GM23338 (cell line): Measurements from ENCODE around the gene DBNL. TPM values are rescaled to one million over a fixed set of nuclear protein-coding genes. Genes with fewer than 3 reads are reported as not detected.

Experiments used
- ATAC-seq: fragments of 200-7000 bp; cut with Tn5 transposase; 3 replicates; pipeline ENCODE4 v1.9.1; 2020
- DNase-seq: peaks from one replicate; pipeline ENCODE4 v3.0.0-alpha.2; 2015; ENCODE audit warnings: low spot score
- H2AFZ ChIP-seq: fragments of 200-600 bp; sonication (generic); 2 replicates; pipeline ENCODE4 v1.8.0; 2016; ENCODE audit warnings: antibody characterized with exemption, mild to moderate bottlenecking, moderate library complexity
- H3F3A ChIP-seq: fragments of 200-600 bp; sonication (generic); replicated peaks from 2 replicates; pipeline ENCODE4 v1.8.0; 2017; ENCODE audit warnings: antibody characterized with exemption, mixed run types, low read depth
- H3K27ac ChIP-seq: fragments of 200-600 bp; sonication (generic); 2 replicates; pipeline ENCODE4 v1.6.1; 2016; ENCODE audit warnings: low read depth
- H3K27me3 ChIP-seq: fragments of 200-600 bp; sonication (generic); 2 replicates; pipeline ENCODE4 v1.8.0; 2016; ENCODE audit warnings: mild to moderate bottlenecking, mixed run types, moderate library complexity; ENCODE audit not compliant: insufficient read depth
- H3K36me3 ChIP-seq: fragments of 200-600 bp; sonication (generic); 2 replicates; pipeline ENCODE4 v1.8.0; 2016; ENCODE audit warnings: mild to moderate bottlenecking; ENCODE audit not compliant: insufficient read depth
- H3K4me1 ChIP-seq: fragments of 200-600 bp; sonication (generic); 2 replicates; pipeline ENCODE4 v1.8.0; 2016; ENCODE audit warnings: mild to moderate bottlenecking, moderate library complexity; ENCODE audit not compliant: insufficient read depth
- H3K4me2 ChIP-seq: fragments of 200-600 bp; sonication (generic); 2 replicates; pipeline ENCODE4 v1.7.1; 2017; ENCODE audit warnings: mixed run types
- H3K4me3 ChIP-seq: fragments of 200-600 bp; sonication (generic); 2 replicates; pipeline ENCODE4 v1.6.1; 2016; ENCODE audit warnings: mixed run types
- H3K79me2 ChIP-seq: fragments of 200-600 bp; sonication (generic); replicated peaks from 2 replicates; pipeline ENCODE4 v1.8.0; 2017; ENCODE audit warnings: mild to moderate bottlenecking; ENCODE audit not compliant: insufficient read depth
- H3K9me2 ChIP-seq: fragments of 200-600 bp; sonication (generic); 2 replicates; pipeline ENCODE4 v1.8.0; 2017; ENCODE audit not compliant: insufficient read depth
- H4K20me1 ChIP-seq: fragments of 200-600 bp; sonication (generic); replicated peaks from 2 replicates; pipeline ENCODE4 v1.8.0; 2017; ENCODE audit warnings: mild to moderate bottlenecking; ENCODE audit not compliant: insufficient read depth
- H3K27ac Mint-ChIP-seq: 2 replicates; pipeline ENCODE4 v1.8.0; 2020; ENCODE audit warnings: inconsistent platforms, mild to moderate bottlenecking, moderate library complexity, mixed read lengths
- H3K27me3 Mint-ChIP-seq: 3 replicates; pipeline ENCODE4 v1.8.0; 2022; ENCODE audit warnings: low read depth, mild to moderate bottlenecking, moderate library complexity, mixed read lengths, inconsistent platforms; ENCODE audit not compliant: insufficient read depth, poor library complexity
- H3K36me3 Mint-ChIP-seq: 3 replicates; pipeline ENCODE4 v1.8.0; 2021; ENCODE audit warnings: low read depth, mild to moderate bottlenecking, inconsistent platforms, moderate library complexity, mixed read lengths
- H3K4me1 Mint-ChIP-seq: 3 replicates; pipeline ENCODE4 v1.8.0; 2020; ENCODE audit warnings: mild to moderate bottlenecking, inconsistent platforms, mixed read lengths
- H3K4me3 Mint-ChIP-seq: 3 replicates; pipeline ENCODE4 v1.8.0; 2021; ENCODE audit warnings: moderate library complexity, mild to moderate bottlenecking, inconsistent platforms, mixed read lengths
- H3K9me3 Mint-ChIP-seq: 3 replicates; pipeline ENCODE4 v1.8.0; 2020; ENCODE audit warnings: moderate library complexity, mild to moderate bottlenecking, inconsistent platforms, mixed read lengths
- CTCF ChIP-seq, 2 experiments: fragments of 200-600 bp in 1 of 2; sonication (generic) in 1 of 2; conservative IDR thresholded peaks; 2 replicates each; pipeline versions ENCODE4 v1.5.1 to v1.6.1; 2016 to 2017; ENCODE audit warnings: antibody characterized with exemption in 2 of 2, low read depth in 2 of 2, mild to moderate bottlenecking in 2 of 2, moderate library complexity in 1 of 2
- ETS1 ChIP-seq: IDR thresholded peaks from 2 replicates; pipeline ENCODE4 v1.6.1; 2016; ENCODE audit warnings: antibody characterized with exemption
- EZH2 ChIP-seq: fragments of 200-600 bp; sonication (generic); IDR thresholded peaks from one replicate; pipeline ENCODE4 v1.8.0; 2017; ENCODE audit warnings: antibody characterized with exemption, mild to moderate bottlenecking, low read depth; ENCODE audit not compliant: unreplicated experiment
- EZH2phosphoT487 ChIP-seq: fragments of 200-600 bp; sonication (generic); IDR thresholded peaks from one replicate; pipeline ENCODE4 v1.8.1; 2018; ENCODE audit warnings: antibody characterized with exemption; ENCODE audit not compliant: unreplicated experiment
- JUNB ChIP-seq: IDR thresholded peaks from one replicate; pipeline ENCODE4 v1.6.1; 2016; ENCODE audit warnings: antibody characterized with exemption; ENCODE audit not compliant: unreplicated experiment
- NANOG ChIP-seq: IDR thresholded peaks from 2 replicates; pipeline ENCODE4 v1.6.1; 2016; ENCODE audit warnings: antibody characterized with exemption, borderline replicate concordance
- STAT1 ChIP-seq: IDR thresholded peaks from one replicate; pipeline ENCODE4 v1.6.1; 2016; ENCODE audit warnings: antibody characterized with exemption; ENCODE audit not compliant: unreplicated experiment
- ZNF331 ChIP-seq: fragments of 250-450 bp; sonication (Bioruptor Pico); IDR thresholded peaks from 2 replicates; pipeline ENCODE4 v1.5.0; 2020; ENCODE audit warnings: low read depth, mild to moderate bottlenecking, moderate library complexity
- ZNF462 ChIP-seq: fragments of 250-450 bp; sonication (Bioruptor Pico); IDR thresholded peaks from 2 replicates; pipeline ENCODE4 v1.5.0; 2020; ENCODE audit warnings: mild to moderate bottlenecking, moderate library complexity
- polyA plus RNA-seq: library from polyadenylated mRNA; unstranded; fragments of >200 nt; fragmentation: Nextera tagmentation; extraction: Ambion mirVana; gene quantifications from 2 replicates; pipeline ENCODE4 v1.2.1, GENCODE V29; 2016
- total RNA-seq: library from RNA; depleted of rRNA; stranded (reverse); fragments of >200 nt; shearing (Covaris generic); gene quantifications from 2 replicates; pipeline ENCODE4 v1.2.3, GENCODE V29; 2014

The DBNL gene
- total and polyA plus RNA-seq, 2 experiments from 2014 or later, result 18.1 to 49.4 TPM

- TF ChIP-seq CTCF (conservative IDR thresholded peaks at IDR 0.05; ENCODE audit: low read depth in 2 of 2) (peak; percentile 14 to 34; a peak in 2 of 4 replicates), NANOG (no peak), EZH2 (no peak)
Observed at GRCh38 chr7:44103923-44104859, 59.7 kb downstream of the DBNL start, which contains the start of gene AEBP1 (continued).

- peaks cover 16% of the 10 kb centered on the region for H3K27me3 Mint-ChIP-seq
- H3K4me1 Mint-ChIP-seq, result peaks cover 16% of the 10 kb centered on the region
- Histone ChIP-seq H3K4me3 (peak overlapping the region; percentile 87), H3K36me3 (no peaks in the 10 kb centered on the region), H3K4me2 (peak overlapping the region; percentile 94), H3K4me1 (peaks cover 8% of the 10 kb centered on the region; the same call in 1 of the 2 replicates), H3K27me3 (peaks cover 9% of the 10 kb centered on the region; the same call in 1 of the 2 replicates), H3K27ac (no peak overlapping the region), H3F3A (no peaks in the 10 kb centered on the region), H2AFZ (peak overlapping the region; percentile 74), H3K79me2 (no peaks in the 10 kb centered on the region; the same call in 1 of the 2 replicates), H4K20me1 (no peaks in the 10 kb centered on the region), H3K9me2 (no peaks in the 10 kb centered on the region)
- H3K36me3 Mint-ChIP-seq, result peaks cover 4% of the 10 kb centered on the region; the same call in 2 of the 3 replicates
- ATAC-seq (peak; percentile 51), DNase-seq (peak; percentile 49)
- H3K4me3 Mint-ChIP-seq, result peak overlapping the region; percentile 78
- no peaks in the 10 kb centered on the region for H3K9me3 Mint-ChIP-seq
- no peak overlapping the region for H3K27ac Mint-ChIP-seq
- TF ChIP-seq JUNB (no peak), EZH2phosphoT487 (no peak), CTCF (conservative IDR thresholded peaks at IDR 0.05; ENCODE audit: low read depth in 2 of 2) (no peak), ETS1 (no peak), ZNF462 (no peak), ZNF331 (CRISPR knock-in tag) (no peak), EZH2 (no peak), STAT1 (no peak)
Observed at GRCh38 chr7:44104860-44105771, 60.6 kb downstream of the DBNL start.
